Fibroblast of the aortic adventitia (primary cell): ENCODE results near the gene FAM89B. TPM values are rescaled to one million over a fixed set of nuclear protein-coding genes. Genes with fewer than 3 reads are reported as not detected.

Experiments used
- DNase-seq: peaks from one replicate; pipeline ENCODE4 v3.0.0-alpha.2; 2010; ENCODE audit warnings: low read depth
- H3K4me3 ChIP-seq: 2 replicates; pipeline ENCODE4 v1.5.1; 2011; ENCODE audit warnings: low read depth, mild to moderate bottlenecking, control low read depth, low read length, moderate library complexity
- total RNA-seq: library from RNA; depleted of rRNA; stranded (reverse); fragments of >200 nt; gene quantifications from 2 replicates; pipeline ENCODE4 v1.2.3, GENCODE V29; 2012; ENCODE audit warnings: low replicate concordance
- TF ChIP-seq, protein P1 (sequence below): IDR thresholded peaks from 2 replicates; pipeline ENCODE4 v1.5.1; 2011; ENCODE audit warnings: mild to moderate bottlenecking, low read length, control low read depth, inconsistent platforms; ENCODE audit not compliant: insufficient read depth

The FAM89B gene
- total RNA-seq, 1 donor, result 21.6 TPM

- TF ChIP-seq, protein P1, sequence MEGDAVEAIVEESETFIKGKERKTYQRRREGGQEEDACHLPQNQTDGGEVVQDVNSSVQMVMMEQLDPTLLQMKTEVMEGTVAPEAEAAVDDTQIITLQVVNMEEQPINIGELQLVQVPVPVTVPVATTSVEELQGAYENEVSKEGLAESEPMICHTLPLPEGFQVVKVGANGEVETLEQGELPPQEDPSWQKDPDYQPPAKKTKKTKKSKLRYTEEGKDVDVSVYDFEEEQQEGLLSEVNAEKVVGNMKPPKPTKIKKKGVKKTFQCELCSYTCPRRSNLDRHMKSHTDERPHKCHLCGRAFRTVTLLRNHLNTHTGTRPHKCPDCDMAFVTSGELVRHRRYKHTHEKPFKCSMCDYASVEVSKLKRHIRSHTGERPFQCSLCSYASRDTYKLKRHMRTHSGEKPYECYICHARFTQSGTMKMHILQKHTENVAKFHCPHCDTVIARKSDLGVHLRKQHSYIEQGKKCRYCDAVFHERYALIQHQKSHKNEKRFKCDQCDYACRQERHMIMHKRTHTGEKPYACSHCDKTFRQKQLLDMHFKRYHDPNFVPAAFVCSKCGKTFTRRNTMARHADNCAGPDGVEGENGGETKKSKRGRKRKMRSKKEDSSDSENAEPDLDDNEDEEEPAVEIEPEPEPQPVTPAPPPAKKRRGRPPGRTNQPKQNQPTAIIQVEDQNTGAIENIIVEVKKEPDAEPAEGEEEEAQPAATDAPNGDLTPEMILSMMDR, result no peak
- no peak for DNase-seq
- H3K4me3 ChIP-seq, result no peak overlapping the region
Measured at GRCh38 chr11:65617990-65618751, 45.8 kb downstream of the FAM89B start.

DNA sequence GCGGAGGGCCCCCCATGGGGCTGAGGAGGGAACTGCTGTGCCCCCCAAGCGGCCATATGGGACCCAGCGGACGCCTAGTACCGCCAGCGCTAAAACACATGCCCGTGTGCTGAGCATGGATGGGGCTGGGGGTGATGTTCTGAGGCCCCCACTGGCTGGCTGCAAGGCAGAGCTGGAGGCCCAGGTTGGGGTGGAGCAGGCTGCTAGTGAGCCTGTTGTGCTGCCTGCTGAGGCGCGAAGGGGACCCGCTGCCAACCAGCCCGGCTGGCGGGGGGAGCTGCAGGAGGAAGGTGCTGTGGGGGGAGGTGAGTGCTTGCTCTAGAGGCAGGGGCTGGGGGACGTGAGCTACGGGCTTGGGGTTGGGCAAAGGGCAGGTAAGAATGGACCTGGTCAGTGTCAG is 46.4 kb downstream of the FAM89B start:
- DNase-seq, result no peak
- no peak overlapping the region for H3K4me3 ChIP-seq
- TF ChIP-seq, protein P1, result no peak

DNA sequence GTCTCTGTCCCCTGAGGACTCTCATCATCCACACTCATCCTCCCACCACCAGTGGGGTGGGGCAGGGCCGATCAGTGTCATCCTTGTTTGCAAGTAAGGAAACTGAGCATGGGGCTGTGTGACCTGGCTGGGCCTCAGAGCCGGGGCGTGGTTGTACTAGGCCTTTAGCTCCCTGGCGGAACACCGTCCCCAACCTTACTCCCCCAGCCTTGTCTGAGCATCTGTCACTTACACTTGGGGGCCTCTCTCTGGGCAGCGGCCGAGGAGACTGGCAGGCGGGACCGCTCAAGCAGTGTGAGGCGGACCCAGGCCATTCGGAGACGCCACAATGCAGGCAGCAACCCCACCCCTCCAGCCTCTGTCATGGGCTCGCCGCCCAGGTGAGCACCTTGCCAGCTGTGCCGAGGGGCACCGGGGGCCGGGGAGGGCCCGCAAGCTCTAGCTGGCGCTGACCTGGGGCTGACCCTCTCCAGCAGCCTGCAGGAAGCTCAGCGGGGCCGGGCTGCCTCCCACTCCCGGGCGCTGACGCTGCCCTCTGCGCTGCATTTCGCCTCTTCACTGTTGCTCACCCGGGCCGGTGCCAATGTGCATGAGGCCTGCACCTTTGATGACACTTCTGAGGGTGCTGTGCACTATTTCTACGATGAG is 47.1 kb downstream of the FAM89B start:
- DNase-seq, result no peak
- TF ChIP-seq, protein P1, result no peak
- H3K4me3 ChIP-seq, result no peak overlapping the region

DNA sequence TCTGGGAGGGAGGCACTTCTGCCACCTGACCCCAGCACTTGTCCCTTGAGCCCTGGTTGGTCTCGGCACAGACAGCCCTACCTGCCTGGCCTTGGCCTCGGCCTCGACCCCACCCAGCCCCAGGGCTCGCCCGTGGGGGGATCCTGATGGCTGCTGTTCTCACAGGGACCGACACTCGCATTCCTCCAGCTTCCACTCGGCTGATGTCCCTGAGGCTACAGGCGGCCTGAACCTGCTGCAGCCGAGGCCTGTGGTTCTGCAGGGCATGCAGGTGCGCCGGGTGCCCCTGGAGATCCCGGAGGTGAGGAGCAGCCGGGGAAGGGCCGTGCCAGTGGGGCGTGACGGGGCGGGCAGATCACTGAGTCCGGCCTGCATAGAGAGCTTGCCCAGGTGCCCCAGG is 48.3 kb downstream of the FAM89B start:
- TF ChIP-seq, protein P1, result no peak
- no peak overlapping the region for H3K4me3 ChIP-seq
- no peak for DNase-seq

DNA sequence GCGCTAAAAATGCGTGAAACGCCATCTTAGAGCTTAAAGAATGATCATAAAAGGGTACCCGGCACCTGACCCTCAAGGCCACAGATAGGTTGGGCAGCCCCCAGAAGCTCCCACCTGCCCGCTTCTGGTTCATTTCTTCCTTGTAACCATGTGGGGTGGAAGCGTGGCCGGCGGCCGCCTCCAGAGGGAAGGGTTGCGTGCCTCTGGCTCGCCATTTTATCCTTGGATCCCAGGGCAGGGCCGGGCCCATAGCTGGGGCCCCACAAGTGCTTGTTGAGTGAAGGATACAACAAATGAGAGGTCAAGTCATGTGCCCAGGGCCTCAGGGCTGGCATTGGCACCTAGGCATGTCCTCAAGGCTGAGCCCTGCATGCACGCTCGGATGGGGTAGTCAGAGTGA is 49.1 kb downstream of the FAM89B start:
- DNase-seq, result no peak
- TF ChIP-seq, protein P1, result no peak
- H3K4me3 ChIP-seq, result no peak overlapping the region

- H3K4me3 ChIP-seq, result no peak overlapping the region
- TF ChIP-seq, protein P1, result no peak
- DNase-seq, result no peak
Measured at GRCh38 chr11:65622011-65622410, 49.7 kb downstream of the FAM89B start.

DNA sequence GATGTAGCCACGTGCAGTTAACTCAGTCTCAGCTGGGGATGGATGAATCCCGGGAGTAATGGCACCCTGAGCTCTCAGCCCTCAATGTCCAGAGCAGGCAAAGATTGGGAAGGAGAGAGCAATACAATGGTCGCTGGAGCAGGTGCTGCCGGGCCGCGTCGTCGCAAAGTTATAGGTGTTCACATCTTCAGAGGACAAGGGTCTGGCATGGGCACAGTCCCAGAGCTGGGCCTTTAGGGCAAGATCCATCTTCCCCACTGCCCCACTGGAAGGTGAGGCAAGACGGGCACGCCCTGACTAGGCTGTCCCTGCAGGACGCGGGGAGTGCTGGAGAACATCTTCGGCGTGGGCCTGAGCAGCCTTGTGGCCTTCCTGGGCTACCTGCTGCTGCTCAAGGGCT is 50.8 kb downstream of the FAM89B start:
- no peak for DNase-seq
- H3K4me3 ChIP-seq, result no peak overlapping the region
- TF ChIP-seq, protein P1, result no peak
